IPS DF 6.9 (cell line): ENCODE measurements around the gene TSPAN32.

Source experiments
- DNase-seq: peaks from one replicate; pipeline ENCODE4 v3.0.0-alpha.2; 2013; ENCODE audit warnings: low read depth, low spot score
- H3K27ac ChIP-seq: one replicate; pipeline ENCODE4 v1.5.1; 2013; ENCODE audit warnings: low read length, control low read depth
- H3K27me3 ChIP-seq: 2 replicates; pipeline ENCODE4 v1.6.1; 2013; ENCODE audit warnings: mild to moderate bottlenecking, low read length; ENCODE audit not compliant: control insufficient read depth, insufficient read depth
- H3K36me3 ChIP-seq: 2 replicates; pipeline ENCODE4 v1.6.1; 2013; ENCODE audit warnings: low read length; ENCODE audit not compliant: control insufficient read depth, insufficient read depth
- H3K4me1 ChIP-seq: 2 replicates; pipeline ENCODE4 v1.6.1; 2013; ENCODE audit warnings: low read length; ENCODE audit not compliant: control insufficient read depth, insufficient read depth
- H3K4me3 ChIP-seq: 2 replicates; pipeline ENCODE4 v1.5.1; 2013; ENCODE audit warnings: mild to moderate bottlenecking, low read length
- H3K9me3 ChIP-seq: 2 replicates; pipeline ENCODE4 v1.6.1; 2013; ENCODE audit warnings: low read length, inconsistent platforms; ENCODE audit not compliant: control insufficient read depth, insufficient read depth
- WGBS: extraction: QIAGEN DNeasy Blood & Tissue Kit; methylation state at CpG from one replicate; pipeline ENCODE4 v1.1.7; 2013; ENCODE audit warnings: mixed read lengths, missing lambda C conversion rate; ENCODE audit not compliant: insufficient read length, insufficient coverage; 5-methylcytosine and 5-hydroxymethylcytosine counted together

Gene TSPAN32

DNA sequence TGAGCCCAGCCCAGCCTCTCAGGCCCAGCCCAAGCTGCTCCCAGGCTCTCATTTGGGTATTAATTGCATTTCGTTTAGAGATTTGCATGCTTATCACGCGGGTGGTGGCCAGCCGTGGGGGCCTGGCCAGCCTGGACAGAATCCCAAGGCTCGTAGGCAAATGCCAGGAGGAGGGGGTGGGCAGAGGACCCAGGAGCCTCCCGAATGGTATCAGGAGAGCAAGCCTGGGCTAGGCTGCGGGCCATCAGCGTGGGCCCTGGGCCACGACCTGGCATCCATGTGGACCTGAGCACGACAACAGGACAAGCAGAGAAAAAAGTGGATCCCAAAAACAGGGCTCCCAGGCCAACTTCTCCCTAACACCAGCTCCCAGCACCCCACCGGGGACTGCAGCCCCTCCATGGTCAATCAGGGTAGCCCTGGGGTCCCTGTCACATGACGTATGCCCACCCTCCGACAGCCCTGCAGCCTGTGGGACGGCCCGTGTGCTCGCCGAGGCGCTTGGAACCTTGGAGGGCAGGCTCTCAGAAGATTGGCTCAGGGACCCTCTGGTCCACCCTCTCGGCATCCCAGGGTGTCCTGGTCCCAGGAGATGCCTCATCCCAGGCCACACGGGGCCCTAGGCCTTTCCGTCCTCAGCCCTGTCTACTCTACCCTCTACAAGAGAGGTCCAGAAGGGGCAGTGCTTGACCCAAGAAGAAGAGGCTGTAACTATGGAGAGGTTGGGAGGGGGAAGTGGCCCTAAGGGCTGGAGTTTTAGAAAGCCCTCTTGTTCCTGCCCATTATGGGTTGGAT, 40.2 kb upstream of the TSPAN32 start:
- H3K27ac ChIP-seq: no peak overlapping the region

DNA sequence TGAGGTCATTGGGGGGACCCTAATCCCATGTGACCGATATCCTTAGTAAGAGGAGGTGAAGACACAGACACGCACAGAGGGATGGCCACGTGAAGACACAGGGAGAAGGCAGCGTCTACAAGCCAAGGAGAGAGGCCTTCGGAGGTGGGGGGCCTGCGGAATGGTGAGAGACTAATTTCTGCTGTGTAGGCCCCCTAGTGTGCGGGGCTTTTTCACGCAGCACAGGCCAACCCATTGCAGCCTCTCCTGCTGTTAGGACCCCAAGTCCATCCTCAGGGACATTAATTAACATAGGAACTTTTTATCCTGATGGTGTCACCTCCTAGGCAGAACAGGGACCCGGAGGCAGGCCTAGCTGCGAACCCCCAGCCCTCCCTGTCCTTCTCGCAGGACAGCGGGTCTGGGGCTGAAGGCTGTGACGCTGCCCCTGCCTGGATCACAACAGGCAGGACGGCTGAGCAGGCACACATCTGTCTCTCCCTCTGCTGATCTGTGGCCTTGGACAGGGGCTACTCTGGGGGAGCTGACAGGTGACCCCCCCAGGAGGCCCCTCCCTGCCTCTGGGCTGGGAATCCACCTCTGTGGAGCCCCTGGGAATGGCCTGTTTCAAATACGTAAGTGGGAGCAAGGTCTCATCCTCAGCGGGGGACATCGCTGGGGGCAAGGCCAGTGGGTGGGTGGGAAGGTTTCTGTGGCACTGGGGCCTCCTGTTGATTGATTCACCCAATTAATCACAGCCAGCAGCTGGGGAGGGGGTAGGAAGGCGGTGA, 39.3 kb upstream of the TSPAN32 start:
- Histone ChIP-seq H3K27ac (no peak overlapping the region), H3K4me1 (peaks cover 1% of the 10 kb centered on the region; the same call in 1 of the 2 replicates), H3K9me3 (no peaks in the 10 kb centered on the region), H3K36me3 (no peaks in the 10 kb centered on the region), H3K4me3 (no peak overlapping the region), H3K27me3 (no peaks in the 10 kb centered on the region; the same call in 1 of the 2 replicates)
- no peak for DNase-seq
- WGBS: no CpG with 5 or more reads among the region's 18 CpGs

More for the DNA sequence above, 40.2 kb upstream of the TSPAN32 start:
- H3K36me3 ChIP-seq: no peaks in the 10 kb centered on the region
- no peaks in the 10 kb centered on the region for H3K9me3 ChIP-seq
- H3K4me1 ChIP-seq: peaks cover 2% of the 10 kb centered on the region; the same call in 1 of the 2 replicates
- no CpG with 5 or more reads among the region's 21 CpGs for WGBS
- H3K27me3 ChIP-seq: no peaks in the 10 kb centered on the region; the same call in 1 of the 2 replicates
- no peak for DNase-seq
- no peak overlapping the region for H3K4me3 ChIP-seq

DNA sequence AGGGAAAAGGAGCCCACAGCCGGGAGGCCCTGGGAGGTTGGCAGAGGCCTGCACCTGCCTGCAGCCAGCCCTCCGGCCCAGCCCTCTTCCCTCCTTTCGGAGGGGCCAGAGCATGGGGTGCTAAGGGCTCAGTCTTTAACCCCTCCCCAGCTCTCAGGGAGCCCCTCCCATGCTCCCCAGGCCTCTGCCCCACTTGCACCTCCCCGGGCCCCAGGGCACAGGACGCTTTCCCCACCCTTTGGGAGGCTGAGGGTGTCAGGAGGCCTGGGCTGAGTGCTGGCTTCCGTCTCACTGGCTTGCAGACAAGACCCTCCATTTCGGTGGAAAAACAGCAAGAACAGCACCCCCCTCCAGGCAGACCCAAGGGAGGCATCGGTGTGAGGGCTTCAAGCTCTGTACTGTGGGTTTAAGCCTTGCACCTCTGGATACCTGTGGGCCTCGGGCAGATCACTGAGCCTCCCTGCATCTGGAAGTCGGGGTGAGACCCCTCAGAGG, 38.7 kb upstream of the TSPAN32 start:
- peaks cover 3% of the 10 kb centered on the region; the same call in 1 of the 2 replicates for H3K4me1 ChIP-seq
- H3K4me3 ChIP-seq: no peak overlapping the region
- DNase-seq: no peak
- no peak overlapping the region for H3K27ac ChIP-seq
- no peaks in the 10 kb centered on the region for H3K36me3 ChIP-seq
- peaks cover 3% of the 10 kb centered on the region; the same call in 1 of the 2 replicates for H3K27me3 ChIP-seq
- no peaks in the 10 kb centered on the region for H3K9me3 ChIP-seq
- WGBS: no CpG with 5 or more reads among the region's 10 CpGs

DNA sequence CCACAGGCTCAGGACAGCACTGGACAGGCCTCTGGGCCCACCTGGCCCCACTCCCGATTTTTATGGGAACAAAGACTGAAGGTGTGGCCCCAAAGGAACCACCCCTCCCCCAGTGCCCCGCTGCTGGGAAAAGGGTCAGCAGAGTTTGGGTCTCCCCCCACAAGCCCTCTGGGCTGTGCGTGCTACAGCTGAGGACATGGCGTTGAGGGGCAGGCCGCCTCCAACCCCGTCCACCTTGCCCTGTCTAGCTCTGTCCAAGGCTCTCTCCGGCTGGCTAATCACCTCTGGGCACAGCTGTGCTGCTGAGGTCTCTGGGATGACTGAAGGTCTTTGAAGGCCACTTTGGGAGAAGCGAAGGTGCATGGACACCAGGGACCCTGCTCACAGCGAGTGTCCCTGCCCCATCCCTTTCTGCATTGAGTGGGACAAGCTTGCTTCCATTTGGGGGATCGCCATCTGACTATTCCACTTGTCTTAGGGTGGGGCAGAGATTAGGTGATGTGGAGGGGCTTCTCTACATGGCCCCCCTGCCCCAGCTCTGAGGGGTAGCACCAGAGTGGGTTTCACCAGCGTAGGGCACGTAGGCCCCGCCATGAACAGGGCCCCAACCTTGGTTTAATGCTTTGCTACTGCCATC, 38.0 kb upstream of the TSPAN32 start:
- Histone ChIP-seq H3K27ac (no peak overlapping the region), H3K36me3 (no peaks in the 10 kb centered on the region), H3K4me1 (peaks cover 3% of the 10 kb centered on the region; the same call in 1 of the 2 replicates), H3K4me3 (no peak overlapping the region), H3K27me3 (peaks cover 8% of the 10 kb centered on the region; the same call in 1 of the 2 replicates), H3K9me3 (no peaks in the 10 kb centered on the region)
- DNase-seq: no peak
- no CpG with 5 or more reads among the region's 13 CpGs for WGBS

DNA sequence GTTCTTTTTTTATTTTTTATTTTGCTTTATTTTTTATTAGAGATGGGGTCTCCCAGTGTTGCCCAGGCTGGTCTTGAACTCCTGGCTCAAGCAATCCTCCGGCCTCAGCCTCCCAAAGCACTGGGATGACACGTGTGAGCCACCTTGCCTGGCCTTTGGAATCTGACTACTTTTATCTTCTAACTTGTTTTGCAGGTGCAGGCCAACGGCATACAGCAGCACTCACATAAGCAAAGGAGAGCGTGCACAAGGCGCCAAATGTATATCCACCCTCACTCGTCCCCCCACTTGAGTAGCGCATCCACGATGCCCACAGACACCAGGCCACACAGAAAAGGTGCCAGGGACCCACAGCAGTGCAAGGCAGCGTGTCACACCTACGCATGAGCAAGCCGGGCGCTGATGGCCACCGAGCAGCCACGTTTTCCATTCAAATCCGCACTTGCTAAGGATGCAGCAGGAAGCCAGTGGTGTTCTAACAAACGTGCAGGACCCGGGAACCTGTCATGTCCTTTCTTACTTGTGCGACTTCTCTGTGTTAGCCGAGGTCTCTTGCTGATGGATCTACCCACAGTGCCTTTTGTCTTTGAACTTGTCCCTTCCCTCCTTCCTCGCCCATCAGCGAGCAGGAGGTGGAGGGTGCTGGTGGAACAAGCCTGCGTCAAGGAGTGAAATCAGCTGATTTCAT, 37.3 kb upstream of the TSPAN32 start:
- Histone ChIP-seq H3K9me3 (no peaks in the 10 kb centered on the region), H3K27ac (no peak overlapping the region), H3K27me3 (peaks cover 8% of the 10 kb centered on the region; the same call in 1 of the 2 replicates), H3K4me3 (no peak overlapping the region), H3K36me3 (no peaks in the 10 kb centered on the region), H3K4me1 (peaks cover 3% of the 10 kb centered on the region; the same call in 1 of the 2 replicates)
- DNase-seq: no peak
- WGBS: no CpG with 5 or more reads among the region's 22 CpGs

DNA sequence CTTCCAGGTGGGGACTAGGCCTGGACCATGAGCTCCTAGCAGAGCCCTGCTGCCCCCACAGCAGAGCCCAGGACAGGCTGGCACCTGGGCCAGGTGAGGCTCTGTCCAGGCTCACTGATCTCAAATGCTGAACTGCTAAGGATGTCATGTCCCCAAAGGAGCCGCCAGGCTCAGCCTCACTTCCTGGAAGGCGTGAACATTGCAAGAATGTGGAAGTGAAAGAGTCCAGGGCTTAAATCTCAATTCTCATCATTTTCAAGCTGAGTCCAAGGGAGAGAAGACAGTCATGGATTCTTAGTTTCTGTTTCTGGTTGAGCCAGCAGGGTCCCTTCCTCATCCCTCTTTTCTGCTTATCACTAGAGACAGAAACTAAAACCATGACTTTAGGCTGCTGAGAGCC, 36.4 kb upstream of the TSPAN32 start:
- H3K27ac ChIP-seq: no peak overlapping the region
- peaks cover 14% of the 10 kb centered on the region; the same call in 1 of the 2 replicates for H3K27me3 ChIP-seq
- H3K4me3 ChIP-seq: no peak overlapping the region
- H3K4me1 ChIP-seq: peaks cover 1% of the 10 kb centered on the region; the same call in 1 of the 2 replicates
- H3K9me3 ChIP-seq: no peaks in the 10 kb centered on the region
- DNase-seq: no peak
- no CpG with 5 or more reads among the region's 2 CpGs for WGBS
- H3K36me3 ChIP-seq: no peaks in the 10 kb centered on the region

DNA sequence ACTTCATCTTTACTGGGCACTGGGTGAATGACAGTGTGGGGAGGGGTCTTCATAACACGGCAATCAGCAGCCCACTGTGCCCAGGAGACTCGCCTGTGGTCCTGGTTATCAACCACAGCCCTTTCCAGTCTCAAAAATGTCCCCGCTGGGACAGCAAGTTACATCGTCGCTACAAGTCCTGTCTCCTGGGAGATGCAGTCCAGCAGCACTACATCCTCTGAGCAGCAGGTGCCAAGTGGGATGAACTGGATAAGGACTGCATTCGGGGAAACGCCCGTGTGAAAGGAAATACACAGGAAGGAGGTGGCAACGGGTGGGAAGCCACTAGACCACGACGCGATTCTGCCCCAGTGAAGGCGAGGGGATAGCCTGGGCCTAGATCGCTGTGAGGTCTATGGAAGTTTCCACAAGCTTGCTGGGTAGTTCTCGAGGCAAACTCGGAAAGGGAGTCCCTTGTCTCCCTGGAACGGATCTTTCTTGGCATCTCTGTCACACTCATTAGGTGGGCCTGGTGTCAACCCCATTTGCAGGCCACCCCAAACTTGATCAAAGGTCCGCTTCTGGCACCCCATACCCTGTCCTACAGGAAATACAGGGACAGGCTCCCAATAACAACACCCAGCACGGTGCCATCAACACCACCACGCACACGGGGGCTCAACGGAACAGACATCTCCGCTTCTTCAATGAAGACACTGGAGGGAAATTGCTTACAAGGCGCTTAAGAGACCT, 35.8 kb upstream of the TSPAN32 start:
- no CpG with 5 or more reads among the region's 24 CpGs for WGBS
- Histone ChIP-seq H3K36me3 (no peaks in the 10 kb centered on the region), H3K27ac (no peak overlapping the region), H3K4me3 (no peak overlapping the region), H3K9me3 (no peaks in the 10 kb centered on the region), H3K4me1 (peaks cover 1% of the 10 kb centered on the region; the same call in 1 of the 2 replicates), H3K27me3 (peaks cover 20% of the 10 kb centered on the region; the same call in 1 of the 2 replicates)
- no peak for DNase-seq

DNA sequence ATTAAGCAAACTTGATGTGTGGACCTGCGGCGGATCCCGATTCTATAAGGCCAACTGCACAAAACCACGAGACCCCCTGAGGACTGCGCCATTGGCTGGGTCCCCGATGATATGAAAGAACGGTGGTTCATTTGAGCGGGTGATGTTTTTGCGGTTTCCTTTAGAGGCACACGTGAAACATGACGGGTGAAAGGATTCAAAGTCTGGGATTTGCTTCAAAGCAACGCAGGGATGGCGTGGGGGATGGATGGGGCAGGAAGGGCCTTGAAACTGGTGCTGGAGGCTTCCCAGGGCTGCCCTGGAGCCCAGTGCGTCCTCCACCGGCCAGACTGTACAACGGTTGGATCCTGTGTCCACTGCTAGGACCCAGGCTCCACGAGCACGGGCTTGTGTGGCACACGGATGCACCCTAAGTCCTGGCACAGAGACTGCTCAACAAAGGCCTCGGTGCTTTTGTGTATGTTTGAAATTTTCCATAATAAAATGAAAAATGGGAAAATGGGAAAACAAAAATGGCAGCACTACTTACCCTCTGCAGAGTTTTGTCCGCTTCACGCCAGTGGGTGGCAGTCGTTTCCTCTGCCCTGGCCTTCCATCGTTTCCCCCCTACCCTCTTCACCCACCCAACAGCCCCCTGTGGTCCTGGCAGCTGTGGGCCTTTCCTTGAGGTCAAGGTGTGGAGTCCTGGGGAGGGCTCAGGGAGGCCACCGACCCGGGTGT, 35.1 kb upstream of the TSPAN32 start:
- H3K27ac ChIP-seq: no peak overlapping the region
- WGBS: no CpG with 5 or more reads among the region's 26 CpGs

DNA sequence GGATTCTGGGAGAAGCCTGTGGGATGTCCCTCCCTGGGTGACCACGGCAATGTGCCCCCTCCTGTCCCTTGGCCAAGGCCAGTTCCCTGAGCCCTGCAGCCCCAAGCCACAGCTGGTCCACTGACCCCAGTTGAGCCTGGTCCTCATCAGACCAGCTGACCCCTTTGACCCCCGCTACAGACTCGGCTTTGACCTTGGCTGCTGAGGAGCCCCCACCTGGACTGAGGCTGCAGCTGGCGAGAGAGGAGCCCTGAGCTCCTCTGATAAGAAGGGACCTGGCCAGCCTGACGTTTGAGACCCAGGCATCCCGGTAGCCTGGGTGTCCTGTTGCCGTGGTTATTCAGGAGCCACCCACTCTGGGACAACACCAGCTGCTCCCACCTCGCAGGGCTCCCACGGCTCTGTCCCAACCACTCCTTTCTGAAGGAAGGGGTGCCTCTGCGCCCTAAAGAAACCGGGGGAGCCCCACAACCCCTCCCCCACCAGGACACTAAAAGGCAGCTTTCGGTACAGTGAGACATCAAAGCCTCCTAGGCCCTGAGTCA, 34.4 kb upstream of the TSPAN32 start:
- Histone ChIP-seq H3K36me3 (no peaks in the 10 kb centered on the region), H3K27ac (no peak overlapping the region), H3K4me1 (peaks cover 5% of the 10 kb centered on the region), H3K27me3 (peaks cover 33% of the 10 kb centered on the region), H3K9me3 (no peaks in the 10 kb centered on the region), H3K4me3 (no peak overlapping the region)
- WGBS: no CpG with 5 or more reads among the region's 12 CpGs
- DNase-seq: no peak

More for the DNA sequence above, 35.1 kb upstream of the TSPAN32 start:
- DNase-seq: no peak
- no peaks in the 10 kb centered on the region for H3K9me3 ChIP-seq
- peaks cover 27% of the 10 kb centered on the region for H3K27me3 ChIP-seq
- H3K4me1 ChIP-seq: peaks cover 5% of the 10 kb centered on the region
- no peaks in the 10 kb centered on the region for H3K36me3 ChIP-seq
- H3K4me3 ChIP-seq: no peak overlapping the region
